ENCODE results near the gene TCP10L.
A peak's percentile ranks its signal among the peaks of the same experiment; 100 is the strongest.
"Not testable (repeated sequence)": the region's sequence is repeated elsewhere in the genome, so short reads cannot be mapped to it uniquely, and the experiment has no call there.

TCP10L gene, protein sequence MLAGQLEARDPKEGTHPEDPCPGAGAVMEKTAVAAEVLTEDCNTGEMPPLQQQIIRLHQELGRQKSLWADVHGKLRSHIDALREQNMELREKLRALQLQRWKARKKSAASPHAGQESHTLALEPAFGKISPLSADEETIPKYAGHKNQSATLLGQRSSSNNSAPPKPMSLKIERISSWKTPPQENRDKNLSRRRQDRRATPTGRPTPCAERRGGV

DNA sequence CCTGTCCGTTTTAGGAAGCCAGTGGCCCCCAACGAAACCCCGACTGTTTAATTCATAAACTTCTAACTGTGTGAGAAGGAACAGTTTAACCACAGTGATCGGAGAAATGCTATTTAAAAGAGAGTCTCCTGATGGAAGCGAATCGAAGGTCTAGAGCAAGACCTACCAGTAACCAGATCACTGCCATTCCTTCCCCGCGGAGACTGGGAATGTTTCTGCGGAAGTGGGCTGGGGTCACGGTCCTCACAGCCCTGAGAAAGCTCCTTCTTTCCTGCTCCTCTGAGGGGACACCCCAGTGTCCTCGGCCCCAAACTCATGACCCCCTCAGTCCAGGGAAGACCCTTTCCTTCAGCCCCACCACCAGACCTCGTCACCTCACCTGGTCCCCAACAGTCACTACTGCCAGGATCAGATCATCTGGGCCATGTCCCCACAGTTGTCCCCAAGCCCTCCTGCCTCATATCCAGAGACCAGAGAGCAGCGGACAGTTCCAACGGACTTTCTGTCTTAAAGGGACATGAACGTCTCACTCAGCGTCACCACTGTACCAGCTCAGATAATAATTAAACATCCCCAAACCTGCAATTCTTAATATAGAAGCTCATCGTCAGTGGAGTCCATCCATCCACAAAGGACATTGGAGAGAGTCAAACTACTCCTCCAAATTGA, at the start of gene TCP10L:
Gene TCP10L (minus strand): TSS at position 482 of the 669 bp plus-strand sequence. CDS start 1,219 bp downstream, outside the sequence.
- DNase-seq = no peak

DNA sequence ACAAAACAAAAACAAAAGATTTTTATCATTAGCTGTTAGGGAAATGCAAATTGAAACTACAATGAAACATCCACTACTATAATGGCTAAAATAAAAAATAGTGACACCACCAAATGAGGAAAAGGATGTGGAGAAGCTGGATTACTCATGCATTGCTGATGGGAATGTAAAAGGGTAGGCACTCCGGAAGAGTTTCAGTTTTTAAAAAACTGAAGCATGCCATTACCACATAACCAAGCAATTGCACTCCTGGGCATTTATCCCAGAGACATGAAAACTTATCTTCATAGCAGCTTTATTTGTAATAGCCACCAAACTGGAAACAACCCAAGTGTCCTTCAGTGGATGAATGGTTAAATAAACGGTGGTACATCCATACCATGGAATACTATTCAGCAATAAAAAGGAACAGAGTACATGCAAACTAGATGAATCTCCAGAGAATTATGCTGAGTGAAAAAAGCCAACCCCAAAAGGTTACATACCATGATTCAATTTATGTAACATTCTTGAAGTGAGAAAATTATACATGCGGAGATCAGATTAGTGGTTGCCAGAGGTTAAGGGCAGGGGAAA, 41.4 kb upstream of the TCP10L start:
- no peak for DNase-seq

DNA sequence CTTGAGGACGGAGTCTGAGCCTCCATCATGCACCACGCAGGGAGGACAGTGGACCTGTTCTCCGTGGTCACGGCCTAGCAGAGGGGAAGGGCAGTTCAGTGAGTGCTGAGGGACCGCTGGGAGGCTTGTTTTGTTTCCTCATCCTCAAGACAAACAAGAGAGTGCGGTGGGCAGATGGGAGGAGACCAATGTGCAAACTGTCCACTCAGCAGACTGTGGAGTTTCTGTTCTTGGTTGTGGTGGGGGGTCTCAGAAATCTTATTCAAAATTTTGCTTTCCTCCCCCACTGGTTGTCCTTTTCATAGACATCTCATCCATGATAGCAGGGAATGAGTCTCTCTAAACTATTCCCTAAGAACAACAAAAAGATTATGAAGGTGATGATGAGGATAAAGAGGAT, 32.9 kb upstream of the TCP10L start:
- not testable (repeated sequence) for DNase-seq

DNA sequence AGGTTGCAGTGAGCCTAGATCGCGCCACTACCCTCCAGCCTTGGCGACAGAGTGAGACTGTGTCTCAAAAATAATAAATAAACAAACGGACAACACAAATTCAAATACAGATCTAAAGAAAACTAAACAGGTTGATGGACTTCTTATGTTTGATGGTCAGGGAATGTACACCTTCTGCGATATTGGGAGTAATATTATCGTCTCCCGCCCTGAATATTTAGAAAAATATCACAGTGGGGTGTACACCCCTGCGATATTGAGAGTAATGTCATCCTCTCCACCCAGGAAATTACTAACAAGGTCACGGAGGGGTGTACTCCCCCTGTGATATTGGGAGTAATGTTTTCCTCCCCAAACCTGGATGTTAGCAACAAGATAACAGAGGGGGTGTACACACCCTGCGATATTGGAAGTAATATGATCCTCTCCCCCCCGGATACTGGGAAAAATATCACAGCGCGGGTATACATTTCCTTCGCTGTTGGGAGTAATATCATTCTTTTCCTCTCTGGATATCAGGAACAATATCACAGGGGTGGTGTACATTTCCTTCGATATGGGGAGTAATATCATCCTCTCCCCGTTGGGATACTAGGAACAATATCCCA, 28.2 kb upstream of the TCP10L start:
- no peak for DNase-seq

DNA sequence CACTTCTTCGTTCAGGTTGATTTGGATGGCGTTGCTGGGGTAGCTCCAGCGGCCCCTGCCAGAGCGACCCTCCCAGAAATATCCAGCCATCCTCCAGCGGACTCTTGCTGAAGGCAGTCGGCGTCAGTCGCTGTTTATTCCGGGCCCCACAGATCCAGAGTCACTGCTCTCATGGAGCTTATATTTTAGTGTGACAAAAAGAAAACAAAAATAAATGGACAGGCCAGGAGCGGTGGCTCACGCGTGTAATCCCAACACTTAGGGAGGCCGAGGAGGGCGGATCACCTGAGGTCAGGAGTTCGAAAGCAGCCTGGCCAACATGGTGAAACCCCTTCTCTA, 27.6 kb upstream of the TCP10L start:
- no peak for DNase-seq

DNA sequence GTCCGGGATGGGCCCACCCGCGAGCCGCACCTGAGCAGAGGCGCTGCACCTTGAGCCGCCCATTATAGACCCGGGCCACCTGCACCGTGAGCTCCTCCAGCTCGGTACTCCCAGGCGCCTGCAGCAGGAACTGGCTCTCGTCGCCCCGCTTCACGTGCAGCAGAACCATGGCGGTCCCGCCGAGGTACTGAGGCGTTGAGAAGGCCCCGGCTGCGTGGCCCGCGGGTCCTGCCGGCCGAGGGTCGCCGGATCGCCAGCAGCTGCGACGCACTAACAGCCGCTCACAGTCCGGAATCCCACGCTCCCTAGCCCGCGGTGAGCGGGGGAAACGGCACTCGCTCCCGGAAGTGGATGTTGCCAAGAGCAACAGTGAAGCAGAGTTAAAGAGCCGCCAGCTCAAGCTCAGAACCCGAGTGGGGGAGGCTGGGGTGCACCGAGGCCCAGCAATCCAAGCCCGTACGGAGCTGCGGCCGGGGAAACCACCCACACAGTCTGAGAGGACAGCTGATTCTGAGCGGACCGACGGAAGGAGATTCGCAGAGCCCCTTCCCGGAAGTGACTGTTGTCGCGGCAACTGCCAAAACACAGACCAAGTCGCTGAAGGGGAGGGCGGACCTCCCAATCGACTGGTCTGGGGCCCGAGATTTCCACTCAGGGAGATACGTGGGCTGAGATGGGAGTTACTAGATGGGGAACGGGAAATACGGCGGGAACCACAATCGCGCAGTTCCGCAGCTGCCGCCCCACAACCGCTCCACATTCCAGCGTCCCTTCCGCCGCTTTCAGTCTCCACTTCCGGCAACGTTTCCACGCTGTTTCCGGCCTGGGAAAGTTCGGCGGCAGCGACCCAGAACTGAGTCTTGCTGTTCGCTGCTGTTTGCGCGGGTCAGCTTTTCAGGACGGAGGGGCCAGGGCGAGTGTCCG, 27.0 kb upstream of the TCP10L start, which contains the start of gene CFAP298:
Gene CFAP298 (minus strand): TSS at position 303 of the 924 bp plus-strand sequence. CDS start 134 bp downstream, at position 169.
- DNase-seq = peak; percentile 90 to 91

DNA sequence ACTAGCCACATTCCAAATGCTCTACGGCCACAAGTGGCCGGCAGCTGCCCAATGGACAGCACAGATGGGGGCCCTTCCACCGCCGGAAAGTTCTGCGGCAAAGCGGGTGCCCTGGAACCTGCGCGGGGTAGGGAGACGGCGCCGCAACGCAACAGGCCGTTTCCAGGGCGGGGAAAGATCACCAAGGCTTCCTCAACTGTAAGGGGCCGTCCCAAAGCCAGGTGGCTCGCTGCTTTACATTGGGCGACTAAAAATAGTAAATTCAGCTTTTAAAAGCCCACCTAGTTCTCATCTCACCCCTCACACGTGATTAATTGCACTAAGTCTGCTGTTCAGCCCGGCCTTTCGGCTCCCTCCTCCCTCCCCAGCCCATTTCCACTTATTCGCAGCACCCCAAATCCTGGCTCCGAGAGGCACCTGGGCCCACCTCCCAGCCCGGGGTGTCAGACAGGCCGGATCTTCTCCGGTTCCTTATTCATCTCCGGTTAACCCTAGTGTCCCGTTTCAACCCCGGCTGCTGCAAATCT, 26.2 kb upstream of the TCP10L start:
- no peak for DNase-seq

DNA sequence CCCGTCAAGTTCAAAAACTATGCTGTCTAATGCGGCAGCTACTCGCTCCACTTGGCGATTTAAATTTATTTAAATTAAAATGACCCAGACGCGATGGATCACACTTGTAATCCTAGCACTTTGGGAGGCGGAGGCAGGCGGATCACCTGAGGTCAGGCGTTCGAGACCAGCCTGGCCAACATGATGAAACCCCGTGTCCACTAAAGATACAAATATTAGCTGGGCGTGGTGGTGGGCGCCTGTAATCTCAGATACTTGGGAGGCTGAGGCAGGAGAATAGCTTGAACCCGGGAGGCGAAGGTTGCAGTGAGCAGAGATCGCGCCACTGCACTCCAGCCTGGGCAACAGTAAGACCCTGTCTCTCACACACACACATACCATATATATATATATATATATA, 25.6 kb upstream of the TCP10L start:
- not testable (repeated sequence) for DNase-seq

DNA sequence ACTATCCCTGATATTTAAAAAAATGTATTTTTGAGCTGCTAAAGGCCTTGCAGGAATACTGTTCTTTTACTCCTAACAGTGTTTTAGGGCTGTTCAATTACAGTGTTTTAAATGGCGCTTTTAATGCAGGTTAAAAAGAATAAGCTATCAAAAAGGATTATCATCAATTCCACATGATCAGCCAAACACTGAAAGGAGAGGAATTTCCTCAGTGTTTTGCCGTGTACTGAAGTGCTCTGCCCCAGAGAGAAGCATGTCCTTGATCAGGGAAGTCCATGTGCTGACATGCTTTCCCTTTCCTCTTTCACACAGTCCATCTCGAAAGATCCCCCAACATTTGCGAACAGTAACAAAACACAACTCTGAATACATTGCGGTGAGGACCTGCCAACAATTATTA, 23.5 kb upstream of the TCP10L start:
- DNase-seq = no peak

DNA sequence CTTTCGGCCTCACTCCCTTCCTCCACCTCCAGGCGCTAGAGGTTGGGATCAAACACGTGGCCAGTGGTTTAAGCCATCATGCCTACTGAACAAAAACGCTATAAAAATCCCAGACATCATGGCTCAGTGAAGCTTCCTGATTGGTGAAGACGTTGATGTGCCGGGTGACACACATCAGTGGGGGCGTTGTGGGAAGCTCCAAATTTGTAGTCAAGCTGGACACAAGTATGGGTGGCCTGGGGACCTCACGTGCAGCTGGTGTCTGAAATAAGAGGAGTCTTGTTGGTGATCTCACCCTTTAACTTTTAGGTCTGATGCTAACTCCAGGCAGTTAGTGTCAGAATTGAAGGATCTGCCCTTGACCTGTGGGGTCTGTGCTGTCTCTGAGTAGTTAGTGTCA, 20.1 kb upstream of the TCP10L start:
- DNase-seq = no peak

DNA sequence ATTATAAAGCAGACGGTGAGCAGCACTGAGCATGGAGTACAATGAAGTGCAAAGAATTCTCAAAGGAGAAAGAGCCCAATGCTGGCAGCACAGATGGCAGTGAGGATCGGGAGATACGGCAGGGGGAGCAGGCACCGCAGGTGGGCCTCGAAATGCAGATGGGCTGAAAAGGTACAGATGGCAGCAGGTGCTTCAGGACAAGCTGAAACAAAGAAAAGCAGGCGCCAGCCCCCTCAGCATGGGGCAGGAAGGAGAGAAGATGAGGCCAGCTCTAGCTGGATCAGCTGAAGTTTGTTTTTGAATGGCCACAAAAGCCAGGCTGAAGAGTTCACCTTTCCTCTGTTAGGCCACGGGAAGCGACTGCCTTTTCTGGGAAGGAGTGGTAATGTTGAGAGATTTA, 19.1 kb upstream of the TCP10L start:
- no peak for DNase-seq

DNA sequence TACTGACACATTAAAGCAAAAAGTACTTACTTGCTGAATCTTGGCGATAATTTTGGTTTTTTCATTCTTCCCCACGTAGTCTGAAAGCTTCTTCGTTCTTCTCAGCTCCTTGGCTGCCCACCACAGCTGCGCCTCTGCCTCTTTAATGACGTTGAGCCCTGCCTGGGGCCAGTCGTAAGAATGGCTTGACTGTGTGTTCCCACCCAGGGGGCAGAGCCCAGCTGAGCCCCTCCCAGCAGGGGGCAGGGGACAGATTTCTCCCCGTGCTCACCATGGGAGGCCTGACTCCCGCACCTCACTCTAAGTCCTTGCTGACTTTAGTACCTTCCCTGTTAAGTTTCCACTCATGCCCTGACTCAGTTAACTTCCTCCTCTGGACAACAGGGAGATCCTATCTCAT, 17.8 kb upstream of the TCP10L start:
- no peak for DNase-seq

DNA sequence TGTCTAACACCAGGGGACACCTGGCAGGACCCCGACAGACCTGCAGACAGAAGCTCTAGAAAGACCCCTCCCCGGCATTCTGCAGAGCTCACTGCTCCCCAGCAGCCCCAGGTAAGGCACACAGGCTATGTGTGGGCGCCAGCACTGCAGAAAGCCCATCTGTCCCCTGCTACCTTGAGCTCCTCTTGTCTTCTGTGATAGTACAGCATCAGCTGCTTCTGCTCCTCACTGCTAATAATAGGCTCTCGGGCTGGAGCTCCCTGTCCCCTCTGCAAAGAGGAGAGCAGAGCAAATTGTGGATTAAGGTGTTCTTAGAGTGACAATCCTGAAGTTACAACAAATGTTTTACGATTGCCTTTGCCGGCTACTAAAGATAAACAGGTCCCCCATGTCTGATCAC, 16.8 kb upstream of the TCP10L start:
- DNase-seq = no peak

DNA sequence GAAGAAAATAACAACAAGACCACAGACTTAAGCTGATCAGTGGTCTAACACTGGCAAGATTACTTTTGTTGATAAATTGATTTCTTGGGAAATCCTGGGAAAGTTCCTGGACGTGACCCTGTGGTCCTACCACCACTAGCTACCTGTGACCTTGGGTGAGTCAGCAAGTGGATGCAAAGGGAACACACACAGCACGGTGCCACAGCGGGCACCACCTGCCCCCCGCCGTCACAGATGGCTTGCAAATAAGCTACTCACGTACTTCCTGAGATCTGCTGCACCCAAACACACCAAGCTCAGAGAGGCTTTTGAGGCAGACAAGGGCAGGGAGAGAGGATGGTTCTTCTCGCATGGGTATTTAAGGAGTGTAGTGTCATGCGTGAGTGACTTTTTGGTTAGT, 14.2 kb upstream of the TCP10L start:
- no peak for DNase-seq

DNA sequence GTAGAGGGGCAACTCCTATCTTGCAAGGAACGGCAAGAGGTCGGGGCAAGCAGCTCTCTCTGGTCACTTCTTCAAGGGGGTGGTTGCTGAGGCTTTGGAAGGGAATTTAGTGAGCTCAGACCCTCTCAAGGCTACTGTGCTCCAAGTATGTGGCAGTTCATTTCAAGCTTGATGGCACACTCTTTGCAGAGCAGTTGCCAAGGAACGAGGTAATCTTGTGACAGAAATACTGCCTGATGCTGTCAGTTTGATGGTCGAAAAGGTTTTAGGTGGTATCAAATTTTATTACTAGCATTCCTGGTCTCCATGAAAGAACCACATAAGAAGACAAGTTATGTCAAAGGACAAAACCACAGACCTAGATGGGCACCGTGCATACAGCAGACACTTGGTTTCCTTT, 13.8 kb upstream of the TCP10L start:
- no peak for DNase-seq

DNA sequence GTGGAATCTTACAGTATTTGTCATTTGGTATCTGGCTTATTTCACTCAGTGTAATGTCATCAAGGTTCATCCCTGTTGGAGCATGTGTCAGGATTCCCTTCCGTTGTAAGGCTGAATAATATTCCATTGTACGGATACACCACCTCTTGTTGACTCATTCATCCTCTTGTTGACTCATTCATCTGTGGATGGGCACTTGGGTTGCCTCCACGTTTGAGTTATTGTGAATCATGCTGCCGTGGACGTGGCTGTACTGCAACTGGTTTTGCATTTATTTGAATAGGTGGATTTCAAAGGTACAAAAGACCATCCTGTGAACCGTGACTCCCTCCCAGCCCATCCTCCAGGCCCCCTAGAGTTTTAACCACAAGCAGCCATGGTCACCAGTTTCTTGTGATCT, 11.9 kb upstream of the TCP10L start:
- DNase-seq = no peak

DNA sequence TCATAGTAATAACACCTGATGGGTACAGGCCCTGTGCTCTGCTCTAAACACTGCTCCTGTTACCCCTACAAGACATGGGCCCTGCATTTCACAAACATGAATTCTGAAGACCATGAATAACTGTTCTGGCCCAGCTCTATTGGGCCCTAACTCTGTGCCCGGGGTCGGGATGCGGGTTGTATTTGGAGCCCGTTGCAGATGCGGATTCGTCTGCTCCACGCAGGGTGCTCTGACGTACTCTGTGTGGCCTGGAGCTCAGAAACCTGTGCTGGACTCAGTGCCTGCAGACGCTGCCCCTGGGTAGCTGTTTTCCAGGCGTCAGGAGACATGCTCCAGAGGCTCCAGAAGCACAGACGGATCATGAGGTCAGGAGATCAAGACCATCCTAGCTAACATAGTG, 10.1 kb upstream of the TCP10L start:
- DNase-seq = no peak

DNA sequence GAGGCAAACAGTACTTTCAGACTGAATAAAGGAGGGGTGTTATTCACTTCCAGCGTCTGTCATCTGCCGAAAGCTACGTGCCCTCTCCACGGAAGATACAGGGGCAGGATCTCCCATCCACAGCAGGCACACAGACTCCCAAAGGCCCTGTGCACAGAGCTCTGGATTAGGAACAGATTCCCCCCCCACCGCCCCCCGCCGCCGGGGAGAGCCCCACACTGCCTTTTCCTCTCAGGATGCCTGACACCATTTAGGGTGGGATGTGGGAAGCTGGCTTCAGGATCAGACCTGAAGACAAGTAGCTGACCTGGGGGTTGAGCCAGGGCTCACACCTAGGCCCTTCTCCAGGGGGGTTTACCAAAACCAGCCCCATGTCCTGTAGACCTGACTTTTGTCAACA, 8.4 kb upstream of the TCP10L start:
- DNase-seq = no peak

DNA sequence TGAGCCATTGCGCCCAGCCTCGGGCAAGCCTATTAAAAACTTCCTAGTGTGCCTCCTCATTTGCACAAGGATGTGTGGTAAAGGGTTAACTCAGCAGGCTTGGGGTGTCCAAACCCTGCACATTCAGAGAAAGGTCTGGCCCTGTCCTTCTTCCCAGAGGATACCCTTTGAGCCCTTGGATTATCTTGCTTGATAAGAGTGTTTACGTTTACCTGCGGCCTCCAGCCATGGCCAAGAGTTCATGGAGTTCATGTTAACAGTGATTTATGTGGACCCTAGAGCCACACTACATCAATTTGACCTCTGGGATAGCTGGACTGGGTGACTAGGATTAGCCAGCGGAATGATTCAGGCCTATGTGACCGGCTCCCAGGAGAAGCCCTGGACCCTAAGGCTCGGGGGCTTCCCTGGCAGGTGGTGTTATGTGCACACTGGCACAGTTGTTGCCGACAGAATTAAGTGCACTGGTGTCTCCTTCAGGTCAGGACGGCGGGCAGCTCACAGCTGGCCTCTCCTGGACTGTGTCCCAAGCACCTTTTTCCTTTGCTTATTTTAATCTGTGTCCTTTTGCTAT, 7.7 kb upstream of the TCP10L start:
- no peak for DNase-seq

DNA sequence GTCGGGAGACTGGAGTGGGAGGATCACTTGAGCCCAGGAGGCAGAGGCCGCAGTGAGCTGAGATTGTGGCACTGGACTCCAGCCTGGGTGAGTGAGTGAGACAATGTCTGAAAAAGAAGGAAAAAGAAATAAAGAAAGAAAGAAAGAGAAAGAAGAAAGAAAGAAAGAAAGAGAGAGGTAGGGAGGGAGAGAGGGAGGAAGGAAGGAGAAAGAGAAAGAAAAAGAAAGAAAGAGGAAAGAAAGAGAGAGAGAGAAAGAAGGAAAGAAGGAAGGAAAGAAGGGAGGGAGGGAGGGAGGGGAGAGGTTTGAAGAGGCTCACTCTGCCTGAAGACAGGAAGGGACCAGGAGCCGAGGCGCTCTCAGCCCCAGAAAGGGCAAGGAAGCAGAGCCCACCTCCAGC, 4.8 kb upstream of the TCP10L start:
- DNase-seq = no peak

DNA sequence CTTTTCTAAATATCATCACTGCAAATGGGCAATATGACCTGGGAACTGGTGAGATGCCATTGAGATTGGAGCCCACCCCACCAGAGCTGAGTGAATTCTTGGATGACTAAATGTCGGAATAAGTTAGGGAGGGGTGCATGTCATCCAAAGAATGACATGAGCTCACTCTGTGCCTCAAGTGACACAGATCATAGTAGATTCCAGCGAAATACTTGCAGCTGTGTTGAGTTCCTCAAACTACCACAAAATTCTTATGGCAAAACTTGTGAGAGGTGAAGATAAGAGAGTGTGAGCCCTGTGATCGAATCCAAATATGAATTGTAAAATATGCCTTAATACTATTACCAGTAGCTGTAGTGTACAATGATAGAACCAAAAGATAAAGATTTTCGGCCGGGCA, 2.3 kb upstream of the TCP10L start:
- DNase-seq = no peak

DNA sequence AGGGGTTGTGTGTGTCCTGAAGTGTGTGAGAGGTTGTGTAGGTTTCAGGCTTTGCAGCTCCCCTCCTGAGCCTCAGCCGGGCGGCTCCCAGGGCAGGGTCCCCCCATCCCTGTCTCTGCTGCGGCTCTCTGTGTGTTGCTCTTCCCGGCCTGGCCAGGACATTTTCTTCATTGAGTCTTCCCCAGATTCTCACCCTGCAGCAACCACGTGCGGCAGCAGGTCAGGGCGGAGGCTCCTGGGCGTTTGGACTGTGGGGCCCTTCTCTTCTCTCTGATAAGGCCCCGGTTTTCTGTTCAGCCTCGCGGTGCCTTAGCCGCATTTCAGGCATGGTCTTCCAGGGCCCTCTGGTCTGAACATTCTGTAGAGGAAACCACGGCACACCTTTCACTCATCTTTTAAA, 1.8 kb upstream of the TCP10L start:
- DNase-seq = no peak
